ENCODE data around the gene RBM14.
"Not testable (repeated sequence)": the region's sequence is repeated elsewhere in the genome, so short reads cannot be mapped to it uniquely, and the experiment has no call there.

RBM14 gene

DNA sequence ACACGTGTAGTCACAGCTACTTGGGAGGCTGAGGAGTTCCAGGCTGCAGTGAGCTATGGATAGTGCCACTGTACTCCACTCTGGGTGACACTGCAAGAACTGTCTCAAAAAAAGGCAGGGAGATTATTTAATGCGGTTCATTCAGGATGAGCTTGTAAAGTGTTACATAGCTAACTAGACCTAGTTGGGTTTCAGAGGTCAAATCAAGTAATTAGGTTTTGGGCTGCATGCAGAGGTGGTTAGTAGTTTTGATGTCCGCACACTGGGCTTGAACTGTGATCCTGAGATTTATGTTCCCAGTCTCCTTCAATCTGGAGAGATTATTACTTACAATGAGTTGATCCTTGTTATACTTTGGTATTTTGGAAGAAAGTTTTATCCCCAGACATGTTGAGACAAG is 20.0 kb downstream of the RBM14 start:
- DNase-seq (ENCODE audit: low read depth in 4 of 4, low spot score in 1 of 4), result no peak

DNA sequence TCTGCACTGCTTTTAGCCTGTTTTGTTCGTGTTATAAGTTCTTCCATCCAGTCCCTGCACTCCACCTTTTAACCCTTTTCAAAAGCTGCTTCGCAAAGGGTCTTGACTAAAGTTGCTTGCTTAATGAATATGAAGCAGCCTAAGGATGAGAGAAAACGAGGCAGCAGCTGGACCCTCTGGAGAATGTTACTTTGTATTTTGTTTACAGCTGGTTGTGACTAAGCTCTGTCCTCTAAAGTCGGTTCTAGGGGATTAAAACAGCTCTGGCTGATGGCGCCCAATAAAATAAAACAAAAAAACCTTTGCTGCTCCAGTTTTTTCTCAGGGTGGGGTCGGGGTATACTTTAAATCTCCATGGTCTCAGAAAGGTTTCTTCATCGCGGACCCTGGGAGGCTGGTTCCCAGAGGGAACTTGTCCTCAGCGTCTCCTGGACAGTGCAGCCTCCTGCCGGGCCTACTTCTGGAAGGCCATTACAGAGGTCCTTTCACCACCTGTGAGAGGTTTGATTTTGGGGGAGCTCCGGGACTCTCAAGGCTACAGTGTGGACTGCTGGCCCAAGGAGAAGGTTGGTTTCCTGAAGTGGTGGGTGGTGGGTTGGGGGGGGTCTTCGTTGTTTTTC is 21.2 kb downstream of the RBM14 start:
- DNase-seq (ENCODE audit: low read depth in 4 of 4, low spot score in 1 of 4), result no peak

DNA sequence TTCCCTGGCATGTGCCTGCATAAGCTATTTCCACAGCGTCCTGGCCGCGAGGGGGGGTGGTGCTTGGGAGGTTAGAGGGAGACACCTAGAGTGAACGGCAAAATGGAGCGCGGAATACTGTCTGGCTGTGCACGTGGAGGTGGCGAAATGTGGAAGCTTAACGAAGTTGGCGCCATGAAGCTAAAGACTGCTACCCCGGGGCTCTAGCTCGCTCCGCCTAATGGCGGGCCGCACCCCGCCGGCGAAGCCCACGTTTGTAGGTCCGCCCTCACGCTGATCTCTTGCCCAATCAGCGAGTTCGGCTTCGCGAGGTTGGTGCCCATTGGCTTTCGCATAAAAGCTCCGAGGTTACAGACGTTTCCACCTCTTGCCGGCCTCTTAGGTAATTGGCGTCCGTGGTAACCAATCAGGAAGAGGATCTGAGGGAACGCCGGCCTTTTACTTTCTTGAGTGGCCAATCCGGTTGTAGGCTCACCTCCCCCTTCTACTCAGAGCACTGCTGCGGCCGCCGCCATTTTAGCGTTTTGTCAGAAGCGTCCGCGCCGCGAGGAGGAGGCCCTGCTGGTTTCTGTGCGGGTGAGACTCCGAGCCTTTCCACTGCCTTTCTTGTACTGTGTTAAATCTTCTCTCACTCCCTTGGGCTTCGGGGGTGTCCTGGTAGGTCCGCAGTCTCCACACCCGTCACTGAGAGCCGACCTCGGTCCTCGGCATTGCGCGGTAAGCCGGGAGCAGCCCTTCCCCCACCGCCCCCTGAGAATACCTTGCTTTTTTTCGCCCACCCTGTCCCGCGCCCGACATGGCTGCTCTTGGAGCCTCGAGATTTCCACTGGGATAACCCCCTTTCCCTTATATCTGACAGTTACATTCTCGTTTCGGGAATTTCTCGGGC is 22.0 kb downstream of the RBM14 start, which contains the start of gene RBM4:
RBM4 (plus strand) TSS at position 527 of the 889 bp plus-strand sequence. CDS start 1,009 bp downstream, outside the sequence.
- DNase-seq (ENCODE audit: low read depth in 4 of 4, low spot score in 1 of 4), result peak; percentile 78 to 92 (median 91)

DNA sequence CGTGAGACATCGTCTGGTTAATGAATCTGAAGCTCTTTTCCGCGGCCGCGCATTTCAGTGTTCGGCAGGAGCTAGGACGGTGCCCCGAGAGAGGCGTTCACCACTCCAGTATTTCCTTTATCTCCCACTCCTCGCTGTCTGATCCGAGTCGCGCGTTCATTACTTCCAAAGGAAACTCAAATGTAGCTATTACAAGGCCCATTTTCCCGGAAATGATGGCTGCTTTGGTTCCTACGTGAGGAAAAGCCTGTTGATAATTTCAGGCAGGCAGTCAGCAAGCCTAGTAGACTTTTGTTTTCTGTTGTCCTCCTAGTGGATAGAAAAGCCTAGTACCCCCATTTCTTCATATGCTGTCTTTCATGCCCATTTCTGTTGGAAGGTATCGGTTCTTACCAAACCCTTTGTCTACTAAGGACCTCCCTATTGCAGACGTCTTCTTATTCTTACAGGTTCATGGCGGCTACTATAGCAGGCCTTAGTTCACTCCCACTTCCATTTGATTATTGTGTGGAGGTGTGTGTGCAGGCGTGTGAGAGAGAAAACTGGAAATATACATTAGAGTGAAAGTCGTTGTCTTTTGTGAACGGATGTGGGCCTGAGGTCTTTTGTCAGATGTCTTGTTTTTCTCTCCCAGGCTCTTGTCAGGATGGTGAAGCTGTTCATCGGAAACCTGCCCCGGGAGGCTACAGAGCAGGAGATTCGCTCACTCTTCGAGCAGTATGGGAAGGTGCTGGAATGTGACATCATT is 22.8 kb downstream of the RBM14 start:
- DNase-seq (ENCODE audit: low read depth in 4 of 4, low spot score in 1 of 4), result peak in 1 of 4 experiments; percentile 16

DNA sequence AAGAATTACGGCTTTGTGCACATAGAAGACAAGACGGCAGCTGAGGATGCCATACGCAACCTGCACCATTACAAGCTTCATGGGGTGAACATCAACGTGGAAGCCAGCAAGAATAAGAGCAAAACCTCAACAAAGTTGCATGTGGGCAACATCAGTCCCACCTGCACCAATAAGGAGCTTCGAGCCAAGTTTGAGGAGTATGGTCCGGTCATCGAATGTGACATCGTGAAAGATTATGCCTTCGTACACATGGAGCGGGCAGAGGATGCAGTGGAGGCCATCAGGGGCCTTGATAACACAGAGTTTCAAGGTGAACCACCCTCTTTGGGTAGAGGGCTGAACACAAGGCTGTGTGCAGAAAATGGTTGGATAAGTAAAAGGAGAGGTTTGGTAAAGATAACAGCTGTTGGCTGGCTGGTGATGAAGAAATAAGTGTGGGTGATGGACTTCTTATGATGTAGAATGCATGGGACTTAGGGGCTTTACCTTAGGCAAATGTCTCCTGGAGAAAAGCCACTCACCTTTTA is 23.4 kb downstream of the RBM14 start:
- not testable (repeated sequence) for DNase-seq (ENCODE audit: low read depth in 4 of 4, low spot score in 1 of 4)

DNA sequence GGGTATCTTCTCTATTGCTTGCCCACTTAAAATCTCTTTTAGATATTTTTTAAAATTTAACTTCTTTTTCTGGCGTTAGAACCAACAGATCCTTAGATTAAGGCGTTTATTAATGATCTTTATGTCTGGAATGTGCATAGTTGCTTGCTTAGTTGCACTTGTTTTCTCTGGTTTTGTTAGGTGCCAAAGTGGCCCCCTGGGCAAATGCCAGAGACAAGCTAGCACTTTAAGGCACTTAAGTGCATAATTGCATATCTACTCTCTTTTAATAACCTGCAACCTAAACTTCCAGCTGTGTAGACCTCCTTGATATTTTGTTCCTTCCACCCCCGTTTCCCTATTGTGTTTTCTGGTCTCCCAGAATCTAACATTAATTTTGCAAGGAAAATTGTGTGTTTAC is 25.4 kb downstream of the RBM14 start:
- DNase-seq (ENCODE audit: low read depth in 4 of 4, low spot score in 1 of 4), result no peak

DNA sequence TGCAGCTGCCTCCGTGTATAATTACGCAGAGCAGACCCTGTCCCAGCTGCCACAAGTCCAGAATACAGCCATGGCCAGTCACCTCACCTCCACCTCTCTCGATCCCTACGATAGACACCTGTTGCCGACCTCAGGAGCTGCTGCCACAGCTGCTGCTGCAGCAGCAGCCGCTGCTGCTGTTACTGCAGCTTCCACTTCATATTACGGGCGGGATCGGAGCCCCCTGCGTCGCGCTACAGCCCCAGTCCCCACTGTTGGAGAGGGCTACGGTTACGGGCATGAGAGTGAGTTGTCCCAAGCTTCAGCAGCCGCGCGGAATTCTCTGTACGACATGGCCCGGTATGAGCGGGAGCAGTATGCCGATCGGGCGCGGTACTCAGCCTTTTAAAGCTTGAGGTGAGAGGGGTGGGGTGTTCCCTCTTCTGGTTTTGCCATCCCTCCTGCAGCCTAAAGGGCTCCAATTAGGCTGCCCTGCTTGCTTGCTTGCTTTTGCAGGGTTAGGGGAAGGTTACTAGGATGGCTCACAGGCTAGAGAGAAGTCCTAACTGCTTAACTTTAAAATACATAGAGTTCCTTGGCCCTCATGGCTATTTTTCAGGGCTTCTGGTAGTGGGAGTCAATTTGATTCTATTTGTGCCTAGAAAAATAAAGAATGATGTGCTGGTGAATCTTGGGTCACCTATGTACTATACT is 27.5 kb downstream of the RBM14 start:
- no peak for DNase-seq (ENCODE audit: low read depth in 4 of 4, low spot score in 1 of 4)

DNA sequence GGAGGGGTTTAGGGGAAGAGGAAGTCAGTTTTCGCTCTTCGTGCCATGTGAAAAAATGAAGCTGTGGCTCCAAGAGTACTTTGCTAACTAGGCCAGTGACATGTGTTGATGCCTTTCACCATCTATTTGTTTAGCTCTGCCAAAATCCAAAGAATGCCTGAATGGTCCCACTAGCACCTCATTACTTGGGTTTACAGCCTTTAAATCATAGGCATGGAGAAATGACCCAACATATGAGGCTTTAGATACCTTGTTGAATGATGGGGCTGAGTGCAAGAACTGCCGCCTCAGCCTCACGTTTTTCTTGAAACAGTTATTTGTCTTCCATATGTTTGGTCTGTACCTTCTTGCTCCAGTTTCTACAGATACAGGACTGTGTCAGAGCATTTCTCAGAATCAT is 30.4 kb downstream of the RBM14 start:
- DNase-seq (ENCODE audit: low read depth in 4 of 4, low spot score in 1 of 4), result no peak

DNA sequence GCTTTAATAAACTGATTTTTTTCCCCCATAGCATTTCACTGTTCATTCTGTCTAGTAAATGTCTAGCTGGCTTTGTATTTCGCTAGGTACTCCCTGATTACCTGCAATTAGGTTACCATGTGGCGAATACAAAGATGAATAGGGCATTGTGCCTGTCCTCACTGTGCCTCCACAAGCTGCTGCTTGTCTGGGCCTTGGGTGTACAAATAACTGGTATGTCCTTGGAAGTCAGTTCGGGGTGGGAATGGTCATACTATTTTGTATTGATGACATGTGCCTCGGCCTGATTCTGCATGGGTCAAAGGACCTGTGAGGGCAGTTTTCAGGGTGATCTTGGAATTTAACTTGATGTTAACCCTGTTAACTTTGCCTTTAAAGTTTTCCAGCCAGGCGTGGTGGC is 33.5 kb downstream of the RBM14 start:
- DNase-seq (ENCODE audit: low read depth in 4 of 4, low spot score in 1 of 4), result no peak

DNA sequence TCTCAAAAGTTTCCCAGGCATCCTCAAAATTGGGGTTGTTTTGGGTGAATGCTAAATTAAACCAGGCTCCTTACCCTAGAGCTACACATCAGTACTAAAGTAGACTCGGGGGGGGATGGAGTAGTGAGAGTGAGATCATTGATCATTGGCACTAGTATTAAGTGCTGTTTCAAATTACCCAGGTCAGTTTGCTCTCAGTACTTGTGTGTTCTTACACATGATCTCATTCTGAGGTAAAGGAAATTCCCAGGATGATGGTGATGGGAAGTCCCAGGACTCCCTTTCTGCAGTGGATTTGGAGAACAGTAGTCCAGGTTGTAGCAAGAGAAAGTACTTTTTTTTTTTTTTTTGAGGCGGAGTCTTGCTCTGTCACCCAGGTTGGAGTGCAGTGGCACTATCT is 34.6 kb downstream of the RBM14 start:
- no peak for DNase-seq (ENCODE audit: low read depth in 4 of 4, low spot score in 1 of 4)

DNA sequence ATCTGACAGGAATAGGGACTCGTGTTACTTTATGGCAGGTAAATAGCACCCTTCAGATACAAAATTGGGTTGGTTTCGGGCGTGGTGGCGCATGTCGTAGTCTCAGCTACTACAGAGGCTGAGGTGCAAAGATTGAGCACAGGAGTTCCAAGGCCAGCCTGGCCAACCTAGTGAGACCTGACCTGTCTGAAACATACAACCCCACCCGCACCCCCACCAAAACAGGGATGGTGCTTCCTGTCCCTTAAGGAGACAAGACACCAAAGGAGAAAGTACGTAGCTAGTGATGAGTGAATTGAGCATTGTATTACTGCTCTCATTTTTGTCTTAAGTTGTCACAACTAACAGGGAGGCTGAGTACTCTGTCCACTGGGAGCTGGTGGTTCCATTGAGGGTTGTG is 36.2 kb downstream of the RBM14 start:
- no peak for DNase-seq (ENCODE audit: low read depth in 4 of 4, low spot score in 1 of 4)

DNA sequence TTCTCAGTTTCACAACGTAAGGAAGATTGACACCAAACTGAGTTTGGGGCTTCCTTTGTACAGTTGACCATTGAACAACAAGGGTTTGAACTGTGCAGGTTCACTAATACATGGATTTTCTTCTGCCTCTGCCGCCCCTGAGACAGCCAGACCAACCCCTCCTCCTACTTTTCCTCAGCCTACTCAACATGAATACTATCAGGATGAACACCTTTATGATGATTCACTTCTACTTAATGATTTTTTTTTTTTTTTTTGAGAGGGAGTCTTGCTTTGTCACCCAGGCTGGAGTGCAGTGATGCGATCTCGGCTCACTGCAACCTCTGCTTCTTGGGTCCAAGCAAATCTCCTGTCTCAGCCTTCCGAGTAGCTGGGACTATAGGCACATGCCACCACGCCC is 36.7 kb downstream of the RBM14 start:
- no peak for DNase-seq (ENCODE audit: low read depth in 4 of 4, low spot score in 1 of 4)

DNA sequence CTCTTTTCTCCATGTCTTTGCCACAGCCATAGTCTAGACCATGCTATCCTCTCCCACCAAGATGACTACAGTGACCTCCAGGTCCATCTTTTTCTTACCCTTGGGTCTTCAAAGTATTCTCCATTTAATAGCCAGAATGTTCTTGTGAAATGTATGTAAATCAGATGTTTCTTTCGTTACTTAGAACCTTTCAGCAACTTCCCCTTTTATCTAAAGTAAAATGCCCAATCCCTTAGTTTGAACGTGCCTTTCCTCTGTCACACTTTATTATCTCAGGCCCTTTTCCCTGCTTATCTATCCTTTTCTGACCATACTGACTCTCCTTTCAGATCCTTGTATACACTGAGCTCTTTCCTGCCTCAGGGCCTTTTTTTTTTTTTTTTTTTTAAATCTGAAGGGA is 43.3 kb downstream of the RBM14 start:
- no peak for DNase-seq (ENCODE audit: low read depth in 4 of 4, low spot score in 1 of 4)

DNA sequence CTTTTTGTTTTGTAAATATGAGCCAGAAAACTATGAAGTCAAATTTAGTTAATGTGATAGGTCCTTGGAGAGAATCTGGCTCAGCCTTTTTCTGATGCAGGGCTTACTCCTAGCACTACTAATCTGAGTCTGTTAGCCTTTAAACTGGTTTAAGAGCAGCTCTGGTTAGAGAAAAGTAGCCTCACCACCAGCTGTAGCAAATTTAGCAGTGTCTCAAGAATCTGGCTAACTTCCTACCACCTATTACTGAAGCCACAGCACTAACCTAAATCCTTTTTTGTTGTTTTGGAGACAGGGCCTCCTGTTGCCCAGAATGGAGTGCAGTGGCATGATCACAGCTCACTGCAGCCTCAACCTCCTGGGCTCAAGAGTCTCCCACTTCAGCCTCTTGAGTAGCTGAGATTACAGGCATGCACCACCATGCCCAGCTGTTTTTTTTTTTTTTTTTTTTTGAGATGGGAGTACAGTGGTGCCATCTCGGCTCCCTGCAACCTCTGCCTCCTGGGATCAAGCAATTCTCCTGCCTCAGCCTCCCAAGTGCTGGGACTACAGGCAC is 47.4 kb downstream of the RBM14 start:
- DNase-seq (ENCODE audit: low read depth in 4 of 4, low spot score in 1 of 4), result no peak

DNA sequence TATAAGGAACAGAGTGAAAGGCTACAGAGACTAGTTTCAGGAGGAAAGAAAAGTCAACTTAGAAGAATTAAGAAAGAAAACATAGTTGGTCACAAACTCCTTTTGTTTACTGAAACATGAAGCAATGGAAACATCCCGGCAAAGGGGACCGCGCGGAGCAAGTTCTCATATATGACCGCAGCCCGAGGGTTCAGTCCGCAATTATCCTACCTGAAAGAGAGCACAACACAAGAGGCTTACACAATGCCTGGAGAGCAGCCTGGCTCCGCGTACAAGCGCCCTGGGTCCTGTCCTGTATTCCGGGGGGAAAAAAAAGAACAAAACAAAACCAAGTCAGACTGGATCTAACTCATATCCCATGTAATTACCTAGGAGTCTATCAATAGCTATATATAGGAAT is 48.9 kb downstream of the RBM14 start:
- DNase-seq (ENCODE audit: low read depth in 4 of 4, low spot score in 1 of 4), result no peak

DNA sequence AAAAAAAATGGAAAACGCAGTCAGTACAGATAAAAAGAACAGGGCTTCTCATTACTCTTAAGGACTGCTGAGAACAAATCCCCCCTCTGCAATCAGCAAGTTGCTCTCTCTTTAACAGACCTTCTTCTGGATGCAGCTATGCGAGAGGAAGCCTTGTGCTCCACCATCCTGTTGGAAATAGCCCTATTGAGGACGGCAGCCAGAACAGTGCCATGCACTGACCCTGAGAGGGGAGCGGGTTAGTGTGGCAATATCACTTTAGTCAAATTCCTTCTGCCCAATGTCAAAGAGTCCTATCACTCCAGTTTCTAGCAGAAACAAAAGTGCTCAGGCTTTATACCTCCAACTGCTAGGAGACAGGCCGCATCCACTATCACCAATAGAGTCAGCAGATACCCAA is 54.4 kb downstream of the RBM14 start:
- DNase-seq (ENCODE audit: low read depth in 4 of 4, low spot score in 1 of 4), result no peak

DNA sequence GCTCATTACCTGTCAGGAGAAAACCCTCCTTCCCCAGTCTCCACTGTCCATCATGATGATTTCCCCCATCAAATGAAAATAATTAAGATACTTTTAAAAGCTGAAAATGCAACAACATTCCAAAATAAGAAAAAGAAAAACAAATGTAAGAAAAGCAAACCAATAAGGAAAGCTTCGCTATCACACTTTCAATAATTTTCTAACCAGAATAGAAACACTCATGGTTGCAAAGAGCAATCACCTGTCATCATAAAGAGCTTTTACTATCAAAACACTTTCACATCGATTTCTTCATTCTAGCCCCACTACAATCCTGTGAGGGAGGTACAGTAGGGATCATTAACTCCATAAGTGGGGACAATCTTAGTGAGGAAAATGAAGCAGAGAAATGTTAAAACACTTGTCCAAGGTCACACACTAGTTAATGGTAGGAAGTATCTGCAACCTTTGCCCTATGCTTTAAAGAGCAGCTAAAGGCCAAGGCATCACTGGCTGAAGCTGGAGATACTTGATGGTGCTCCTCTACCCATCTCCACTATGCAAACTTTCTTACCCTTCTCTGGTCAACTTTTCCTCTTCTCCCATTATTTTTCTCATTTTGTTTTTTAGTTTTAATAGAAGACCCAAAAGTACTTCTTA is 58.7 kb downstream of the RBM14 start:
- no peak for DNase-seq (ENCODE audit: low read depth in 4 of 4, low spot score in 1 of 4)

DNA sequence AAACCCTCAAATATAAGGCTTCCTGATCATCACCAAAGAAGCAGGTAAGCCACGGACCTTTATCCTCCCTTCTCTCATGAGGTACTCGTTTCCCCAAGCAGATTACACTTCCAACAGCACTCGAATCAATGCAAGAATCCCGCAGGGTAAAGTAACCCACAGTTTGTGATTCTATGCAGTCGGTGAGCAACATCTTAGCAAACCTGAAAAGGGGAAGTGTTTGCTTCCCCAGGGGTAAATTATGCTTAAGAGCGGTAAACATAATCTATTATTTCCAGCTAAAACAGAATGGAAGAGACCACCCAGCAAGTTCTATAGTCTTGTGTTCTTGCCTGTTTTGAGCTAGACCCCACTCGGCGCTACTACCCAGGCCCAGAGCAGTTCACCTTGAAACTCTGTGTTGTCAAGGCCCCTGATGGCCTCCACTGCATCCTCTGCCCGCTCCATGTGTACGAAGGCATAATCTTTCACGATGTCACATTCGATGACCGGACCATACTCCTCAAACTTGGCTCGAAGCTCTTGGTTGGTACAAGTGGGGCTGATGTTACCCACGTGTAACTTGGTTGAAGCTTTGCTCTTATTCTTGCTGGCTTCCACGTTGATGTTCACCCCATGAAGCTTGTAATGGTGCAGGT is 60.0 kb downstream of the RBM14 start:
- DNase-seq (ENCODE audit: low read depth in 4 of 4, low spot score in 1 of 4), result no peak

Data from stimulated activated CD4-positive, alpha-beta T cell treated with anti-CD3 and anti-CD28 coated beads, Interleukin-1b, Interleukin-23, amount 100 ng/mL, for 24 hours (primary cell).